Endothelial cell (in vitro differentiated cells): ENCODE results near the gene CEACAM21. TPM values are rescaled to one million over a fixed set of nuclear protein-coding genes. Genes with fewer than 3 reads are reported as not detected.
A peak's percentile ranks its signal among the peaks of the same experiment; 100 is the strongest.

Source experiments
- DNase-seq: peaks from one replicate; pipeline ENCODE4 v3.0.0; 2021; ENCODE audit warnings: low spot score
- H3K27ac Mint-ChIP-seq: one replicate; pipeline ENCODE4 v1.8.0; 2021; ENCODE audit warnings: mixed read lengths, inconsistent platforms; ENCODE audit not compliant: unreplicated experiment
- H3K27me3 Mint-ChIP-seq: one replicate; pipeline ENCODE4 v1.8.0; 2021; ENCODE audit warnings: mild to moderate bottlenecking, moderate library complexity, mixed read lengths, inconsistent platforms; ENCODE audit not compliant: unreplicated experiment
- H3K36me3 Mint-ChIP-seq: one replicate; pipeline ENCODE4 v1.8.0; 2021; ENCODE audit warnings: mild to moderate bottlenecking, low read depth, mixed read lengths, inconsistent platforms; ENCODE audit not compliant: unreplicated experiment
- H3K4me1 Mint-ChIP-seq: one replicate; pipeline ENCODE4 v1.8.0; 2021; ENCODE audit warnings: mild to moderate bottlenecking, mixed read lengths, inconsistent platforms; ENCODE audit not compliant: unreplicated experiment
- H3K4me3 Mint-ChIP-seq: one replicate; pipeline ENCODE4 v1.8.0; 2021; ENCODE audit warnings: mild to moderate bottlenecking, mixed read lengths, inconsistent platforms; ENCODE audit not compliant: unreplicated experiment
- H3K9me3 Mint-ChIP-seq: one replicate; pipeline ENCODE4 v1.8.0; 2021; ENCODE audit warnings: mixed read lengths, inconsistent platforms; ENCODE audit not compliant: unreplicated experiment
- CTCF ChIP-seq: fragments of 200-600 bp; sonication (generic); IDR thresholded peaks from one replicate; pipeline ENCODE4 v1.5.0; 2021; ENCODE audit warnings: antibody characterized with exemption; ENCODE audit not compliant: unreplicated experiment
- total RNA-seq: library from RNA; stranded (reverse); fragmentation: NEBNext Ultra II Directional; extraction: Animal tissue kit (Norgen Biotek cat#: 25700); gene quantifications from one replicate; pipeline ENCODE4 v1.2.1, GENCODE V29; 2021; ENCODE audit not compliant: unreplicated experiment

The CEACAM21 gene
- total RNA-seq, 1 donor from 2014 or later: 74.1 TPM

DNA sequence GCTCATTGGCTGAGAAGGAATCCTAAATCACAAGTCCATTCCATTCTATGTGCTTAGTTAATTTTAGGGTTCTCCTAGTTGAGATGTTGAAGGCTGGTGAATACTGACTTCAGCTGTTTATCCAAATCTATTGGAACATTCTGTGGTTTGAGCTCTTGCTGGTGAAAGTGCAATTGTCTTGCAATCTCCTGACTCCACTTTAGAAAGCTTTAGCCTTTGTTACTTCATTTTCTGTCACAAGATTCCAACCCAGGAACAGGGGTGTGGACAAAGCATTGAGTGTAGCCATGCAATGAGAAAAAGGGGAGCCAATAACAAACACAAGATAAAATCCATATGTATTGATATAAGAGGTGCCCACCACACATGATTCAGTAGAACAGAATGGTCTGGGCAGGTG lies 15.0 kb downstream of the CEACAM21 start:
- DNase-seq: no peak
- H3K4me1 Mint-ChIP-seq: no peaks in the 10 kb centered on the region
- no peak overlapping the region for H3K4me3 Mint-ChIP-seq
- no peak overlapping the region for H3K27ac Mint-ChIP-seq
- TF ChIP-seq CTCF: no peak
- no peaks in the 10 kb centered on the region for H3K9me3 Mint-ChIP-seq
- peaks cover 6% of the 10 kb centered on the region for H3K27me3 Mint-ChIP-seq
- H3K36me3 Mint-ChIP-seq: peaks cover 28% of the 10 kb centered on the region

DNA sequence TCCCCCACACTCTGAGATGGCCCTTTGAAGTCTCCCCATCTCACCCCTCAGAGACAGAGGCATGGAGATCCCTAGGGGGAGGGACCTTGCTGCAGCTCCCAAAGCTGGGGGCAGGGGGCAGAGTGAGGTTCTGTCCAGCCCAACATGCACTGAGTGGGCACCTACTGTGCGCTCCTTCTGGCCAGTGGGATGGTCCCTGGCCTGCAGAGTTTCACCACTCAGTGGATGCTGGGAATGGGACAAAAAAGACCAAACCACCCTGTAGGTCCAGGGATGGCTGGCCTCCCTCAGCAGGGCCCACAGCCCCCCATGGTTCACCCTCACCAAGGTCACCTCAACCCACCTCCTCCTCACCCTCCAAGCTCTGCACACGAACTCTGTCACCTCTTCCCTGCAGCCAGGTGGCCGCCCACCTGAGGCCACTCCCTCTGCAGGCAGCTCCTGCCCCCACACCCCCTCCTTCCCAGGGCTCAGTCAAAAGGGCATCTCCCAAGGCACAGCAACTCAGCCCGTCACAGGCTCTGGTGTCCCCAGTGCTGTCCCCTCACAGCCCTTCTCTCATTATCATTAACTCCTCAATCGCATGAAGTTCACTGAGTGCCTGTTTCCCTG lies 16.1 kb downstream of the CEACAM21 start:
- H3K36me3 Mint-ChIP-seq: peaks cover 18% of the 10 kb centered on the region
- no peak for TF ChIP-seq CTCF
- no peak overlapping the region for H3K27ac Mint-ChIP-seq
- H3K27me3 Mint-ChIP-seq: peaks cover 6% of the 10 kb centered on the region
- DNase-seq: no peak
- no peaks in the 10 kb centered on the region for H3K9me3 Mint-ChIP-seq
- no peaks in the 10 kb centered on the region for H3K4me1 Mint-ChIP-seq
- no peak overlapping the region for H3K4me3 Mint-ChIP-seq

DNA sequence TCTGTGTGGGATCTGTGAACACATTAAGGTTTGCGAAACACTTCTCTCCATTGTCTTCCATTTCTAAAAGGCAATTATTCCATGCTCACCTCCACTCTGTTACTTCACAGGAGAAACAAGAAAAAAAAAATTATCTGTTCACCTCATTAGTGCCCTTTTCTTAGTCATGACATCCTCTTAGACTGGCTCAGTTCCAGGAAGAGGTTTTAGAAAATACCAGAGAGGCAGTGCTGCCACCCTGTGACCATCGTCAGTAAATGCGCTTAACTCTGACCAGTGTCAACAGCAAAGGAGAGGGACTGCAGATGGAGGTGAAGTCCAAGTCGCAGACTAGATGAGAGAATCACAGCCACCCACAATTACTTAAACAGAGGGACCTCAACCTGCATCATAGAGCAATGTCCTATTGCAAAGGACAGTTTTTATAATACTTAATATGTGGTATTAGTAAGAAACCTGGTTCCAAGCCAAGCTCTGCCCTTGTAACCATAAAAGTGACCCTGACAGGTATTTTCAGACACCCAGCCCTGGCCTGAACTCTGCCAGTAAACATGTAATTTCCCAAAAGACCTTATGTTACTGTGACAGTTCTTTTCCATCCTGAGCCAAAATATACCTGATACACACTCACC lies 19.4 kb downstream of the CEACAM21 start:
- Mint-ChIP-seq H3K4me1 (peaks cover 8% of the 10 kb centered on the region), H3K9me3 (no peaks in the 10 kb centered on the region), H3K27ac (no peak overlapping the region), H3K4me3 (no peak overlapping the region), H3K27me3 (peaks cover 6% of the 10 kb centered on the region), H3K36me3 (no peaks in the 10 kb centered on the region)
- DNase-seq: peak; percentile 70
- TF ChIP-seq CTCF: peak; percentile 65

DNA sequence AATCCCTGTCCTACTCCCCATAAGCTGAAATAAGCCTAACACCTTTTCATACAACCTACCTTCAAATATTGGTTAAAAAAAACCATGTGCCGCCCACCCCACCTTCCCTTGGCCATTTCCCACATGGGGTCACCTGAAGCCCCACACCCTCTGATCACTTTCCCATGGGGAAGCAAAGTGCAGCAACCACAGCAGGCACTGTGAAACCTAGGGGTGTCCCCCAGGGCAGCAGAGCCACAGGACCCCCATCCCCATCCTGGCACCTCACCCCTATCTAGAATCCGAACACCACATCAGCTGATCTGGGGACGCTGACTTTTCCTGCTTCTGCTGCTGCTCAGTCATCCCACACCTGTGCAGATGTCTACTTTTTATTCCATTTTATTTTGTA lies 19.9 kb downstream of the CEACAM21 start:
- no peak for TF ChIP-seq CTCF
- no peak overlapping the region for H3K4me3 Mint-ChIP-seq
- no peak for DNase-seq
- peaks cover 8% of the 10 kb centered on the region for H3K4me1 Mint-ChIP-seq
- no peaks in the 10 kb centered on the region for H3K36me3 Mint-ChIP-seq
- peaks cover 9% of the 10 kb centered on the region for H3K27me3 Mint-ChIP-seq
- no peak overlapping the region for H3K27ac Mint-ChIP-seq
- no peaks in the 10 kb centered on the region for H3K9me3 Mint-ChIP-seq

- H3K36me3 Mint-ChIP-seq: no peaks in the 10 kb centered on the region
- H3K4me1 Mint-ChIP-seq: peaks cover 8% of the 10 kb centered on the region
- peaks cover 6% of the 10 kb centered on the region for H3K27me3 Mint-ChIP-seq
- peak; percentile 98 for TF ChIP-seq CTCF
- H3K27ac Mint-ChIP-seq: no peak overlapping the region
- peak; percentile 74 for DNase-seq
- H3K4me3 Mint-ChIP-seq: no peak overlapping the region
- no peaks in the 10 kb centered on the region for H3K9me3 Mint-ChIP-seq
These were observed 21.7 kb downstream of the CEACAM21 start for GRCh38 chr19:41597600-41598041.
